GM18868 (cell line): Measurements from ENCODE around the gene SUN1.
"Not testable (repeated sequence)": the region's sequence is repeated elsewhere in the genome, so short reads cannot be mapped to it uniquely, and the experiment has no call there.

Experiments
- ATAC-seq: cut with Tn5 transposase; IDR thresholded peaks from one replicate; pipeline ENCODE4 v1.9.1; 2021; ENCODE audit warnings: mild to moderate bottlenecking, moderate library complexity; ENCODE audit not compliant: unreplicated experiment

Gene SUN1

DNA sequence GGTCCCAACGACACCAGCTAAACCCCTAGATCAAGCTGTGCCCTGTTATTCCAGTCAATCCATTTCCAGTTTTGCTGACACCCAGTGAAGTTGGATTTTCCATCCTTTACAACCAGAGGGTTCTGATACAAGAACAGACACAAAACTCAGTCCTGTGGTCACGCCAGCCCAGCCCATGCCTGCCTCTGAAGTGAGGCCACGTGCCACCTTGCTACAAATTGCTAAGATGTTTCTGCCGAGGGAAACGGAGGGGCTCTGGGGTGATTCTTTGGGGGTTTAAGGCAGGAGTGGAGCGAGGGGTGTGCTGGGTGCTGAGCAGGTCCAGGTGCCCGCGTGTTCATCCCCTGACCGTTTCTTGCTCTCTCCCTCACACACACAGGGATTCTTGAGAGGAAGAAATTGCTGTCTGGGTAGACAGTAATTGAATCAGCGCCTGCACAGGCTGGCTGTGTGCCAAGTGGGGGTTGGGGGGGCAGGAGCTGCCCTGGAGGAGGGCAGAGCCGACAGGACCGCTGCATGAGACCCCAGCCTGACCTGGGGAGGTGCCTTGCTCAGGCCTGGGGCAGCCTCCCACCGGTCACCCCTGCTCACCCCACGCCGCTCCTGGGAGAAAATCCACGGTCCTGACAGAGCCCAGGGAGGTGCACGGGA lies 84.1 kb downstream of the SUN1 start:
- no peak for ATAC-seq

DNA sequence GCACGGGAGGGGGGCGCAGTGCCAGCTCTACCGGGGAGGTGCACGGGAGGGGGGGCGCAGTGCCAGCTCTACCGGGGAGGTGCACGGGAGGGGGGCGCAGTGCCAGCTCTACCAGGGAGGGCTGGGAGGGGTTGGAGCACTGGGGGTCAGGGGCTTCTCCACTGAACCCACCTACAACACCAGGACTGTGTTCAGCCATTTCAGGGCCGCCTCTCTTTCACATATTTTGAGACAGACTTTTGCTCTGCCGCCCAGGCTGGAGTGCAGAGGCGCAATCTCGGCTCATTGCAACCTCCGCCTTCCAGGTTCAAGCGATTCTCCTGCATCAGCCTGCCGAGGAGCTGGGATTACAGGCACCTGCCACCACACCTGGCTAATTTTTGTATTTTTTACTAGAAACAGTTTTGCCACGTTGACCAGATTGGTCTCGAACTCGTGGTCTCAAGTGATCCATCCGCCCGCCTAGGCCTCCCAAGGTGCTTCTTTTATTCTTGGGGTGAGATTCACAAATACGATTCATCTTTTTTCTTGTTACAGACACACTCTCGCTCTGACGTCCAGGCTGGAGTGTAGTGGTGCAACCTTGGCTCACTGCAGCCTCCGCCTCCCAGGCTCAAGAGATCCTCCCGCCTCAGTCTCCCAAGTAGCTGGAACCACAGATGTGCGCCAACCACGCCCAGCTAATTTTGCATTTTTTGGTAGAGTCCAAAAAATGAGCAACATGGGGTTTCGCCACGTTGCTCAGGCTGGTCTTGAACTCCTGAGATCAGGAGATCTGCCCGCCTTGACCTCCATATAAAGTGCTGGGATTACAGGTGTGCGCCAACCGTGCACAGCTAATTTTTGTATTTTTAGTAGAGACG lies 85.2 kb downstream of the SUN1 start:
- no peak for ATAC-seq

DNA sequence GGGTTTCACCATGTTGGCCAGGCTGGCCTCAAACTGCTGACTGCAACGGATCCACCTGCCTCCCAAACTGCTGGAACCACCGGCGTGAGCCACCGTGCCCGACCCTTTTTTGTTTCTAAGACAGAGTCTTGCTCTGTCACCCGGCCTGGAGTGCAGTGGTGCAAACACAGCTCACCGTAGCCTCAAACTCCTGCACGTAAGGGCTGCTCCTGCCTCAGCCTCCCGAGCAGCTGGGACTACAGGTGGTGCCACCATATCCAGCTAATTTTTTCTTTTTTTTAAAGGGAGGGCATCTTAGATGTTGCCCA lies 85.8 kb downstream of the SUN1 start:
- ATAC-seq = no peak

DNA sequence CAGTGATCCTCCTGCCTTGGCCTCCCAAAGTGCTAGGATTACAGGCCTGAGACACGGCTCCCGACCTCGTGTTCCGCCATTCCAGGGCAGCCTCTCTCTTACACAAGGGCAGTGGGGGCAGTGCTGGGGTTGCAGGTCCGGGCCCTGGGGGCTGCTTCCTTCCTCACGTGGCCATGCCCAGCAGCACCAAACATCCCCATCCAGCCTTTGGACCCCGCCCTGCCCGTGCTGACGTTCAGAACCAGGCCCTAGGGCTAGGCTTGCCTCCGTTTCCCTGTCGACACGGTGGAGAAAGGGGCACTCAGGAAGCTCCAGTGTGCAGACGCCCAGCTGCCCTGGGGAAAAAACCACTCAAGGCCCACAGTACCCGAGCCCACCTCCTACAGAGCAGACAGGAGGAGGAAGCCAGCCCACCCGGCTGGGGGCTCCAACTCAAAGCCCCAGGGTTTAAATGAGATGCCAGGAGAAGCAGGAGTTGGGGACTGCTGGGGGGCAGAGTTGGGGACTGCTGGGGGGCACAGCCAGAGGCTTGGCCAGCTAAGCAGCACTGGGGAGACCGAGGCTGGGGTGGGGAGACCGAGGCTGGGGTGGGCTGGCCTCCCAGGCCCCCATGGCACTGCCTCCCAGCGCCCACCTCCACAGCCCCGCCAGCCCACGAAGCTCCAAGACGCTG lies 86.3 kb downstream of the SUN1 start:
- ATAC-seq = no peak

DNA sequence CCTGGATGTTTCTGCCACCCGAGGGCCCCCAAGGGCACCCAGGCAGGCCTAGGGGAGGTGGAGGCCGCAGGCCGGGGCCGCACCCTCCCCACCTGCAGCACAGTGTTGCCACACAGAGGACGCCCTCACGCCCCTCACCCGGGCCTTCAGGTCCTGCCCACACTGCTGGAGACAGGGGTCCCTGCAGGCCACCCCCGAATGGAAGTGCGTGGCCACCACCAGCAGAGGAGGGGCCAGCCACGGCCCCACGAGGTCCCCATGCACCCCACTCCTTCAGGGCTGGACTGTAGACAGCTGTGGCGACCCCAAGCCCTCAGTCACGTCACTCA lies 86.8 kb downstream of the SUN1 start:
- no peak for ATAC-seq

DNA sequence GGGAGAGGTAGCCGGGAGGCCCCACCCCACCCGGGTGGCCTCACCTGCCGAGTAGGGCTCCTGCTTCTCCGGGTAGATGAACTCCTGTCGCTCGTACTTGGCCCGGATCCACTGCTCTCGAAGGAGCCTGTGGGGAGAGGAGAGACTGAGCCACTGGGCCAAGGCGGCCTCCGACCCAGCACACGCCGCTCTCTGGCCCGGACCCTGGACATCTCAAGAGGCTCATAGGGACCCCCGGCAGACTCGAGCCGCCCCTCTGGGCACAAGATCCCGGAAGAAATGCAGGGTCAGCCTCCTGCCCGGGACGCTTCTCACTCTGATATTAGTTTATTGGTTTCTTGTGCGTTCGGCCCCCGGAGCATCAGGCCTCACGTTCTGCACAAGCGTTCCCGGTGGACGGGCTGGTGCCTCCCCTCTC lies 87.7 kb downstream of the SUN1 start:
- no peak for ATAC-seq

DNA sequence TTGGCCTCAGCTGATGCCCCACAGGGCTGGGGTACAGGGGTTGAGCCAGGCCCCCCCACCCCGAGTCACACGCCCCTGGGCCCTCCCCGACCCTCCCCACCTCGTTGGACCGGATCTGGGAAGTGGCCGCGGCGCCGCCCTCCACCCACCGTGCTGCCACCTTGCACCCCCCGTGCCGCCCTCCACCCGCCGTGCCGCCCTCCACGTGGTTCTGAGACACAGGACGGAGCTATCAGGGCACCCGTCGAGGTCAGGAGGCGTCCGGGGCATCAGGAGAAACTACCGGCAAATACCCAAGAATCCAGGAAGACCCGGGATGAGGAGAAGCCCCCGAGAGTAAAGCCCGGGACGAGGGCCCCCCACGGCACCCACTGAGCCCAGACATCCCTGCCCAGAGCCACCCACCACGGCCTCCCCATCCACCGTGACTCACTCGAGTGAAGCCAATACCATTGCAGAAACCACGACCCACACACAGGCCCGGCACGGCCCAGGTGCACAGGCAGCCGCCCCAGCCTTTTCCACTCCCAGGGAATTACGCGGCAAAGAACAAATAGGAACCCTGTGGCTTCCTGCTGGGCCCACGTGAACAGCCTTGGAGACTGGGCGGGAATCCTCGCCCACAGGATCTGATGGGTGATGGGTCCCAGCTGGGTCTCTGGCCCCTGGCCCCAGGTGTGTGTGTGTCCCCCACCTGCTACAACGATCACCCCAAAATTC lies 88.2 kb downstream of the SUN1 start:
- ATAC-seq = no peak

DNA sequence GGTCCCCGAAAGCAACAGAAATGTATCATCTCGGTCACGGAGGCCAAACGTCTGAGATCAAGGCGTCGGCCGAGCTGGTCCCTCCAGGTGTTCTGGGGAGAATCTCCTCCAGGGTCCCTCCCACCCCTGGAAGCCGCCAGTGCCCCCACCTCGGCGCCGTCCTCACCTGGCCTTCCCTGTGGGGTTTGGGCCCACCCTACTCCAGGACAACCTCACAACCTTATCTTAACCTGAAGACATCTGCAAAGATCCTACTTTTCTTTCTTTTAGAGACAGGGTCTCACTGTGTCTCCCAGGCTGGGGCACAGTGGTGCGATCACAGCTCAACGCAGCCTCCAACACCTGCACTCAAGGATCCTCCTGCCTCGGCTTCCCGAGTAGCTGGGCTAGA lies 88.8 kb downstream of the SUN1 start:
- no peak for ATAC-seq

DNA sequence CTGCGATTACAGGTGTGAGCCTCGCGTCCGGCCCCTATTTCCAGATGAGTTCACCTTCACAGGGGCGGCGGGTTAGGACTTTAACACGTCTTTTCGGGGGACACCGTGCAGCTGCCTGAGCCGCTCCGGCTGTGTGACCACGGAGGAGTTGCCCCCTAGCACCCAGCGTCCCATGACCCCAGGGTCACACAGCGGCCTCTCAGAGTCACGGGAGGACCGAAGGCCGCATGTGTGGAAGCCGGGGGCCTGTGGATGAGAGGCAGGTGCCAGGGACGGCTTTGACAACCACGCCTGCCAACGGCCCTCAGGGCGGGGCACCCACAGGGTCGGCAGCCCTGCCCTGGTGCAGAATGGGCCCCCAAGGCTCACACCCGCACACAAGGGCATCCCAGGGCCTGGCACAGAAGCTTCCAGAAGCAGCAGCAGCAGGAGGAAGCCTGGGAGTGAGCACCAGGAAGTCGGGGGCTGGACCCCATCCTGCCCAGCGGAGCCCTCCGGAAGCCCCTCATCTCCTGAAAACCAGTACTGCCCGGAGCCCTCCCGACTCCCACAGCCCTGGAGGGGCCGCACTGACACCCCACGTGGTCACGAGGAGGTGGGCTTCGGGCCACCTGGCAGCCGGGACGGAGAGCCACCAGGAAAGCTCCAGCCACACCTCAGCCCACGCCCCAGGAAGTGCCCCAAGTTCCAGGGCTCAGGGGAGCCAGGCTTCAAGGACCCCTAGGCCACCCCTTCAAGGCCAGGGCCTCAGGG lies 89.5 kb downstream of the SUN1 start:
- ATAC-seq = no peak

DNA sequence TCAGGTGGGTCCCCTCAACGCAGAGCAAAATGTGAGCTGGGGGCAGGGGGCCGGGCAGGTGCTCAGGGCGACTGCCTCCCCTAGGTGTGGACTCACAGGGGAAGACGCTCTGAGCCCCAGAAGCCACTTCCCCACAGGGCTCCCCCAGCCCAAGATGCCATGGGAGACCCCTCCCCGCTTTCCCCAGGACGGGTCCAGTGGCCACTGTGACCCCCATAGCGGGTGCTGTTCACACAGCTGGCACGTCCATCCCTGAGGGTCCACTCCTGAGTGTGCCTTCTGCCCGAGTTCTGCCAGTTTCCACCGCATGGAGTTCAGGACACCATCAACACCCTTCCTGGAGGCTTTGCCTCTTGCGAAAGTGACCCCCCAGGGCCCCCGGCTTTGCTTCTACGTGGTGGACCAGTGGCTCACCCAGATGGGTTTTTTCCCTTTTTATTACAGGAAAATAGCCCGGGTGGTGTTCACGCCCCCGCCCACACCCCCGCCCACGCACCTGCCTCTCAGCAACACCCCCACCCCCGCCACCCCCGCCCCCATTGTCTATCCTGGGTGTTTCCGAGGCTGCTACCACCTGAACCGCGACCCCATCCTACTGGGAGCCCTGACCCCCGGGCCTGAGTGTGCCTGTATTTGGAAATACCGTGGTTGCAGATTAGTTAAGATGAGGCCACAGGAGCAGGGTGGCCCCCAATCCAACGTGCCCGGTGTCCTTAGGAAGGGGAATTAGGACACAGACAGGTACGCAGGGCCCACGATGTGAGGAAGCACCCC lies 90.2 kb downstream of the SUN1 start:
- no peak for ATAC-seq

DNA sequence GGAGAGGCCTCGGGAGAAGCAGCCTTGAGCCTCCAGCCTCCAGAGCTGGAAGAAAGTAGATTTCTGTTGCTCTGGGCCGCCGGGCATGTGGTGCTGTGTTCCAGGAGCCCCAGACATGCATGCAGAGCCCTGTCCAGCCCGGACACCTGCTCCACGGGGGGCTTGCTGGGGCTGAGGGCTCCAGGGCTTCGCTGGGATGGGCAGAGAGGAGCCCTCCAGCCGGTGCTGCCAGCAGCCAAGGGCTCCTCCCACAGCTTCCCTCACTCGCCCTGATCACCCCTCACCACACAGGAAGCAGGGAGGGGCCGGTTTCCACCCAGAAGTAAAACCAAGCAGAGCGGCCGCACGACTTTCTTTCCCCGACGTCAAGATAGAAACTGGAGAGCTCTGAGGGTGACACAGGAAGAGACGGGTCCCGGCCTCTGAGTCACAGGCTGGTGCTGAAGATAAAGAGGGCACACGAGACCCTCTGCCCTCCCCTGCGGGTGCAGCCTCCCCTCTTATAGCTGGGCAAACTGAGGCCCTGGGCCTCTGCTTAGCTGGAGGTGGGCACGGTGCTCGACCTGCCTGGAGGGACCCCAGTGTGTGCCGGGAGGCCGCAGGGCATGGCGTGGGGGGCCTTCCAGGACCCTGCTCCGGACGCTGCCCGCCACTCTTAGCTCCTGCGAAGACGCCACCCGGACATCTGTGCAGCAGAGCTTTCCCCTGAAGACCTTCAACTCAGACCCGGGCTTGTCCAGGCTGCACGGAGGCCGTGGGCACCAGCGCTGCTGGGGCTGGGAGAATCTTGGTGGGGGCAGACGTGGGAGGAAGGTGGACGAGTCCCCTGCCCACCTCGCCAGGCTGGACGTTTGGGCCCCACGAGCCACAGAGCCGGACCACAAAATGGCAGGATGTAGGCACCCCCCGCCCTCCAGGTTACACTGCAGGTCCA lies 91.1 kb downstream of the SUN1 start:
- peak; percentile 82 for ATAC-seq

DNA sequence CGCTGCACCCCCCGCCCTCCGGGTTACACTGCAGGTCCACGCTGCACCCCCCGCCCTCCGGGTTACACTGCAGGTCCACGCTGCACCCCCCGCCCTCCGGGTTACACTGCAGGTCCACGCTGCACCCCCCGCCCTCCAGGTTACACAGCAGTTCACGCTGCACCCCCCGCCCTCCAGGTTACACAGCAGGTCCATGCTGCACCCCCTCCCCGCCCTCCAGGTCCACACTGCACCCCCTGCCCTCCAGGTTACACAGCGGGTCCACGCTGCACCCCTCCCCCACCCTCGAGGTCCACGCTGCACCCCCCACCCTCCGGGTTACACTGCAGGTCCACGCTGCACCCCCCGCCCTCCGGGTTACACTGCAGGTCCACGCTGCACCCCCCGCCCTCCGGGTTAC lies 91.8 kb downstream of the SUN1 start:
- not testable (repeated sequence) for ATAC-seq
